Trophoblast cell (in vitro differentiated cells and primary cell): ENCODE measurements around the gene GOLGA7B.

Source experiments
- DNase-seq, 2 donors: peaks; one replicate each; pipeline ENCODE4 v3.0.0-alpha.2; 2016
- H2AFZ ChIP-seq: 2 replicates; pipeline ENCODE4 v1.6.1; 2013; ENCODE audit warnings: low read length, moderate library complexity, mild to moderate bottlenecking; ENCODE audit not compliant: insufficient read depth, poor library complexity
- H2AK5ac ChIP-seq: 2 replicates; pipeline ENCODE4 v1.6.1; 2013; ENCODE audit warnings: mild to moderate bottlenecking, low read length
- H2BK120ac ChIP-seq: 2 replicates; pipeline ENCODE4 v1.6.1; 2013; ENCODE audit warnings: low read length, mild to moderate bottlenecking, moderate library complexity; ENCODE audit not compliant: insufficient read depth, poor library complexity
- H2BK12ac ChIP-seq: 2 replicates; pipeline ENCODE4 v1.6.1; 2013; ENCODE audit warnings: mild to moderate bottlenecking, low read length, moderate library complexity
- H2BK5ac ChIP-seq: 2 replicates; pipeline ENCODE4 v1.6.1; 2013; ENCODE audit warnings: low read length, low read depth, moderate library complexity, mild to moderate bottlenecking; ENCODE audit not compliant: poor library complexity
- H3K14ac ChIP-seq: 2 replicates; pipeline ENCODE4 v1.6.1; 2013; ENCODE audit warnings: mild to moderate bottlenecking, low read length
- H3K18ac ChIP-seq: 2 replicates; pipeline ENCODE4 v1.6.1; 2013; ENCODE audit warnings: mild to moderate bottlenecking, low read length
- H3K23ac ChIP-seq: 2 replicates; pipeline ENCODE4 v1.6.1; 2013; ENCODE audit warnings: low read length
- H3K27ac ChIP-seq: 2 replicates; pipeline ENCODE4 v1.5.1; 2013; ENCODE audit warnings: low read depth, mild to moderate bottlenecking, inconsistent platforms, low read length, moderate library complexity
- H3K27me3 ChIP-seq: 2 replicates; pipeline ENCODE4 v1.6.1; 2013; ENCODE audit warnings: inconsistent platforms, mild to moderate bottlenecking, low read length, moderate library complexity; ENCODE audit not compliant: insufficient read depth
- H3K36me3 ChIP-seq, 2 experiments: 1 replicate in 1 of 2; 2 replicates in 1 of 2; pipeline ENCODE4 v1.6.1; 2013; ENCODE audit warnings: low read length in 2 of 2, mild to moderate bottlenecking in 2 of 2, moderate library complexity in 1 of 2; ENCODE audit not compliant: insufficient read depth in 2 of 2, control insufficient read depth in 1 of 2
- H3K4ac ChIP-seq: 2 replicates; pipeline ENCODE4 v1.6.1; 2013; ENCODE audit warnings: low read depth, mild to moderate bottlenecking, low read length, moderate library complexity
- H3K4me1 ChIP-seq, 2 experiments: 1 replicate in 1 of 2; 2 replicates in 1 of 2; pipeline ENCODE4 v1.6.1; 2013; ENCODE audit warnings: low read length in 2 of 2, mild to moderate bottlenecking in 2 of 2, moderate library complexity in 1 of 2; ENCODE audit not compliant: insufficient read depth in 2 of 2, control insufficient read depth in 1 of 2
- H3K4me2 ChIP-seq: 2 replicates; pipeline ENCODE4 v1.6.1; 2013; ENCODE audit warnings: inconsistent platforms, mild to moderate bottlenecking, low read length, moderate library complexity
- H3K4me3 ChIP-seq: 2 replicates; pipeline ENCODE4 v1.5.1; 2013; ENCODE audit warnings: mild to moderate bottlenecking, low read depth, low read length, inconsistent platforms
- H3K79me1 ChIP-seq: one replicate; pipeline ENCODE4 v1.6.1; 2013; ENCODE audit warnings: low read length
- H3K79me2 ChIP-seq: 2 replicates; pipeline ENCODE4 v1.6.1; 2013; ENCODE audit warnings: low read length, mild to moderate bottlenecking; ENCODE audit not compliant: control insufficient read depth, insufficient read depth, poor library complexity
- H3K9ac ChIP-seq: 2 replicates; pipeline ENCODE4 v1.6.1; 2013; ENCODE audit warnings: mild to moderate bottlenecking, low read length
- H3K9me3 ChIP-seq: 2 replicates; pipeline ENCODE4 v1.6.1; 2013; ENCODE audit warnings: low read depth, mild to moderate bottlenecking, control low read depth, inconsistent platforms, low read length; ENCODE audit not compliant: insufficient read depth
- H4K12ac ChIP-seq: 2 replicates; pipeline ENCODE4 v1.6.1; 2013; ENCODE audit warnings: low read depth, mild to moderate bottlenecking, low read length, moderate library complexity
- H4K8ac ChIP-seq: 2 replicates; pipeline ENCODE4 v1.6.1; 2013; ENCODE audit warnings: low read depth, mild to moderate bottlenecking, low read length, moderate library complexity
- H4K91ac ChIP-seq: one replicate; pipeline ENCODE4 v1.6.1; 2013; ENCODE audit warnings: low read depth, mild to moderate bottlenecking, low read length, moderate library complexity
- WGBS: extraction: QIAGEN DNeasy Blood & Tissue Kit; methylation state at CpG from one replicate; pipeline ENCODE4 v1.1.7; 2013; ENCODE audit warnings: missing lambda C conversion rate; ENCODE audit not compliant: insufficient read length, insufficient coverage; ENCODE audit errors: extremely low coverage; 5-methylcytosine and 5-hydroxymethylcytosine counted together

The GOLGA7B gene

DNA sequence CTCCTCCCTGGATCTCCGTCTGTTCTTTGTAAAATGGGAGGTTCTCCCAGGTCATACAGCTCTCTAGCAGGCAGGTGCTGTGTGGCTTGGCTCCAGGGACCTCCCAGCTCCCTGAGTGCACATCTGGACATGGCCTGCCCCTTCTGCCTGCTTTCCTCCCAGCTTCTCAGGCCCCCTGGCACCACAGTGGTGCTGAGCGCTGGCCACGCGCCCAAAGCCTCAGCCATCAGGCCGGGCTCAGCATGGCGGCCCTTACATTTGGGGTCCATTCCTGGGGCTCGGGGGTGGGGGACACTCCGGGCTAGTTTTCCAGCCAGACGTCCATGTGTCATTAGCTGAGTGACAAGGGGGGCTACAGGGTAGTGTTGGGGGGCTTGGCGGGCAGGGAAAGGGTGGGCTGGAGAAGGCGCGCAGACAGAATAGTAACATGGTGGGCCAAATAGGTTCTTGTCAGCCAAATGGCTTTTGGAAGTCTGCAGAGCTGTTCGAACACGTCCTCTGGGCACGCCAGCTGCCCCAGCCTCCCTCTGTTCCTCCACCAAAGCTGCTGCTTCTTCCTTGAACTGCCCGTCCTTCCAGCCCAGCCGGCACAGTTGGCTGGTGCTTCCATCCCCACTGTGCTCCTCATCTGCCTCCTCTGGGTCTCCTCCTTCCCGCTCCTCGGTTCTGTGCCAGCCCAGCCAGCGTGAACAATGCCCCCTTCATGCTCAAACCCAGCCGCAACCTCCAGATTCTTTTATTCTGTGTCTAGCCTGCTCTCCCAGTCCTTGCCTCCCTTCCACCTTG lies 65.9 kb downstream of the GOLGA7B start:
- Histone ChIP-seq H2AFZ (no peak overlapping the region), H3K9me3 (peaks cover 1% of the 10 kb centered on the region), H3K9ac (no peak overlapping the region), H3K79me1 (no peaks in the 10 kb centered on the region), H3K14ac (no peak overlapping the region), H3K27ac (no peak overlapping the region), H3K4me3 (no peak overlapping the region), H4K91ac (no peak overlapping the region), H2BK120ac (no peak overlapping the region), H4K12ac (no peak overlapping the region), H2AK5ac (no peak overlapping the region), H3K4me1 (no peaks in the 10 kb centered on the region), H3K4me2 (no peak overlapping the region), H2BK12ac (no peak overlapping the region), H3K4ac (no peak overlapping the region), H4K8ac (no peak overlapping the region), H3K36me3 (no peaks in the 10 kb centered on the region), H3K27me3 (no peaks in the 10 kb centered on the region), H2BK5ac (no peak overlapping the region), H3K18ac (no peak overlapping the region), H3K23ac (no peak overlapping the region), H3K79me2 (no peaks in the 10 kb centered on the region)
- no peak for DNase-seq
- no CpG with 5 or more reads among the region's 21 CpGs for WGBS

DNA sequence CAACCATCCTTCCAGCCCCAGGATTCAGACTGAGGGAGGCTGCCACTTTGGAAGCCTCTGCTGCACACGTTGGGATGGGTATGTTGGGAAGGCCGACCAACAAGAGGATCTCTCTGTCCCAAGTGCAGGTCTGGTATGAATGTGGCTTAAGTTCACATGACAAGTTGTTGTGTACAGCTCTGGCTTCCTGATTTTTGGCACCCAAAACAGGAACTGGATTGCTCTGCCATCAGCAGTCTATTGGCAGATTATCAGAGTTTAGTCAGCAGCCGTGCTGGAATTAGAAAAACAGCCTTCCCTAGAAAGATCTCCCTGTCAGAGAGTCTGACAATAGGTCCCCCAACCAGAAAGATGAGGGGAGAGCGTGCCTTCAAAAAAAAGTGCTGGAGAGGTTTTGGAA lies 66.9 kb downstream of the GOLGA7B start:
- Histone ChIP-seq H3K18ac (no peak overlapping the region), H3K9ac (no peak overlapping the region), H3K27ac (no peak overlapping the region), H2BK120ac (no peak overlapping the region), H3K23ac (no peak overlapping the region), H2BK5ac (no peak overlapping the region), H4K12ac (no peak overlapping the region), H3K4me2 (no peak overlapping the region), H3K9me3 (peaks cover 1% of the 10 kb centered on the region), H3K4me3 (no peak overlapping the region), H2AFZ (no peak overlapping the region), H2AK5ac (no peak overlapping the region), H3K79me1 (no peaks in the 10 kb centered on the region), H2BK12ac (no peak overlapping the region), H4K8ac (no peak overlapping the region), H3K14ac (no peak overlapping the region), H3K4ac (no peak overlapping the region), H4K91ac (no peak overlapping the region), H3K4me1 (no peaks in the 10 kb centered on the region), H3K79me2 (no peaks in the 10 kb centered on the region), H3K36me3 (no peaks in the 10 kb centered on the region), H3K27me3 (no peaks in the 10 kb centered on the region)
- no CpG with 5 or more reads among the region's 4 CpGs for WGBS
- DNase-seq = no peak

DNA sequence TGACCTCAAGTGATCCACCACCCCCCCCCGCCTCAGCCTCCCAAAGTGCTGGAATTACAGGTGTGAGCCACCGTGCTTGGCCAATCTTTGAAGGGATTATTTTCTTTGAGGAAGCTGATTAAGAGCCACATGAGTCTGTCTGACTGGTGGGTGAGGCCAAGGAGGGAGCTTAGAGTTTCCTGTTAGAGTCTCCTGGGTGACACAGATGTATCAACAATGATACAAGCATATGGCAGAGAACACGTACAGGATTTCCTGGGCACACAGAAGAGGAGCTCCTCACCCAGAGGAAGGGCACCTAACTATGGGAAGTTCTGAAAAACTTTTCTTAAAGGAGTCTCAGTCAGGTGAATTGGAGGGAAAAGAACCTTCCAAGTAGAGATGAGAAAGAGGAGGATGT lies 69.4 kb downstream of the GOLGA7B start:
- Histone ChIP-seq H3K79me2 (no peaks in the 10 kb centered on the region), H3K18ac (no peak overlapping the region), H3K4me3 (no peak overlapping the region), H3K27me3 (no peaks in the 10 kb centered on the region), H2AK5ac (no peak overlapping the region), H3K79me1 (no peaks in the 10 kb centered on the region), H3K27ac (no peak overlapping the region), H3K4ac (no peak overlapping the region), H3K36me3 (no peaks in the 10 kb centered on the region), H4K91ac (no peak overlapping the region), H3K14ac (no peak overlapping the region), H2BK12ac (no peak overlapping the region), H3K9ac (no peak overlapping the region), H2AFZ (no peak overlapping the region), H3K9me3 (peaks cover 1% of the 10 kb centered on the region), H2BK5ac (no peak overlapping the region), H3K4me1 (no peaks in the 10 kb centered on the region), H4K12ac (no peak overlapping the region), H3K4me2 (no peak overlapping the region), H2BK120ac (no peak overlapping the region), H3K23ac (no peak overlapping the region), H4K8ac (no peak overlapping the region)
- no peak for DNase-seq
- WGBS = no CpG with 5 or more reads among the region's 3 CpGs

DNA sequence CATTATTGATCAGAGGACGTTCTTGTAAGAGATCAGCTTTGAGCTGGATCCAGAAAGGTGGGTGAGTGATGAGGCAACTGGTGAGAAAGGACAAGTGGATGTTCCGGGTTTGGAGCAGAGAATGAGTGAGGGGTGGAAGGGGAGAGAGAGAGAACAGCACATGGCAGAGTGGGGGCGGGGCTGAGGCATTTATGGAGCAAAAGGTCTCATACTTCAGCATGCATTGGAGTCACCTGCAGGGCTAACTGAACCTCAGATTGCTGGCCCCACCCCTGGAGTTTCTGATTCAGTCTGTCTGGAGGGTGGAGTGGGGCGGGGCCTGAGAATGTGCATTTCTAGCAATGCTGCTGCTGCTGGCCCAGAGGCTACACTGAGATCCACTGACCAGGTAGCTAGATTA lies 71.2 kb downstream of the GOLGA7B start:
- no peak overlapping the region for H2BK120ac ChIP-seq
- H2BK12ac ChIP-seq = no peak overlapping the region
- no CpG with 5 or more reads among the region's 4 CpGs for WGBS
- no peak overlapping the region for H2BK5ac ChIP-seq
- DNase-seq = no peak
- no peaks in the 10 kb centered on the region for H3K79me1 ChIP-seq
- H3K9me3 ChIP-seq = peaks cover 2% of the 10 kb centered on the region
- no peak overlapping the region for H3K4me2 ChIP-seq
- H3K4ac ChIP-seq = no peak overlapping the region
- H3K9ac ChIP-seq = no peak overlapping the region
- no peak overlapping the region for H3K4me3 ChIP-seq
- no peak overlapping the region for H3K14ac ChIP-seq
- no peaks in the 10 kb centered on the region for H3K79me2 ChIP-seq
- no peak overlapping the region for H3K18ac ChIP-seq
- no peak overlapping the region for H3K27ac ChIP-seq
- no peak overlapping the region for H4K91ac ChIP-seq
- H3K27me3 ChIP-seq = no peaks in the 10 kb centered on the region
- no peak overlapping the region for H2AFZ ChIP-seq
- H2AK5ac ChIP-seq = no peak overlapping the region
- no peaks in the 10 kb centered on the region for H3K4me1 ChIP-seq
- H3K36me3 ChIP-seq = no peaks in the 10 kb centered on the region
- no peak overlapping the region for H4K12ac ChIP-seq
- H3K23ac ChIP-seq = no peak overlapping the region
- no peak overlapping the region for H4K8ac ChIP-seq
